GM19238 (cell line): ENCODE results near the gene FAM169A.
"Not testable (repeated sequence)": the region's sequence is repeated elsewhere in the genome, so short reads cannot be mapped to it uniquely, and the experiment has no call there.

Experiments used
- DNase-seq: peaks from one replicate; pipeline ENCODE4 v3.0.0; 2011; ENCODE audit warnings: low spot score; ENCODE audit not compliant: insufficient read length

FAM169A gene

GRCh38 chr5:74865804-74866595, at the start of gene FAM169A:
Gene FAM169A (minus strand): TSS chr5:74866387. CDS start chr5:74841676, 24,711 bp downstream.
- peak; percentile 25 for DNase-seq

- DNase-seq = no peak
Measured at GRCh38 chr5:74915488-74915887, 49.3 kb upstream of the FAM169A start.

GRCh38 chr5:74911421-74911820, 45.2 kb upstream of the FAM169A start:
- not testable (repeated sequence) for DNase-seq

DNA sequence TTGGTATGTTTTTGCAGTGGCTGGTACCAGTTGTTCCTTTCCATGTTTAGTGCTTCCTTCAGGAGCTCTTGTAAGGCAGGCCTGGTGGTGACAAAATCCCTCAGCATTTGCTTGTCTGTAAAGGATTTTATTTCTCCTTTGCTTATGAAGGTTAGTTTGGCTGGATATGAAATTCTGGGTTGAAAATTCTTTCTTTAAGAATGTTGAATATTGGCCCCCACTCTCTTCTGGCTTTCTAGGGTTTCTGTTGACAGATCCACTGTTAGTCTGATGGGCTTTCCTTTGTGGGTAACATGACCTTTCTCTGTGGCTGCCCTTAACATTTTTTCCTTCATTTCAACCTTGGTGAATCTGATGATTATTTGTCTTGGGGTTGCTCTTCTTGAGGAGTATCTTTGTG, 43.7 kb upstream of the FAM169A start:
- DNase-seq = not testable (repeated sequence)

GRCh38 chr5:74908237-74908636, 42.0 kb upstream of the FAM169A start:
- not testable (repeated sequence) for DNase-seq

GRCh38 chr5:74904713-74905112, 38.5 kb upstream of the FAM169A start:
- not testable (repeated sequence) for DNase-seq

GRCh38 chr5:74903165-74903787, 37.1 kb upstream of the FAM169A start:
- no peak for DNase-seq

- no peak for DNase-seq
Measured at GRCh38 chr5:74897049-74897448, 30.9 kb upstream of the FAM169A start.

- DNase-seq = no peak
Measured at GRCh38 chr5:74895906-74896305, 29.7 kb upstream of the FAM169A start.

DNA sequence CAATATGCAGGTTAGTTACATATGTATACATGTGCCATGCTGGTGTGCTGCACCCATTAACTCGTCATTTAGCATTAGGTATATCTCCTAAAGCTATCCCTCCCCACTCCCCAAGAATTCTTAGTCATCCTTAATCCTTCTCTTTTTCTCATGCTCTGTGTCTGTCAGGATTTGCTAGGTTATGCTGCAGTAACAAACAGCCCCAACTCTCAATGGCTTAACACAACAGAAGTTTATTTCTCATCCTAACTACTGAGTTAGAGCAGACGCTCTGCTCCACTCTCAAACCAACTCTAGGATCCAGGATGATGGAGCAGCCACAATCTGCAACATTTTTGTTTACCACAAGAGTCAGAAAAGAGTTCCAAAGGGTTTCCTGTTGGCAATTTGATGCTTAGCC, 28.2 kb upstream of the FAM169A start:
- no peak for DNase-seq

GRCh38 chr5:74892921-74893320, 26.7 kb upstream of the FAM169A start:
- DNase-seq = no peak

DNA sequence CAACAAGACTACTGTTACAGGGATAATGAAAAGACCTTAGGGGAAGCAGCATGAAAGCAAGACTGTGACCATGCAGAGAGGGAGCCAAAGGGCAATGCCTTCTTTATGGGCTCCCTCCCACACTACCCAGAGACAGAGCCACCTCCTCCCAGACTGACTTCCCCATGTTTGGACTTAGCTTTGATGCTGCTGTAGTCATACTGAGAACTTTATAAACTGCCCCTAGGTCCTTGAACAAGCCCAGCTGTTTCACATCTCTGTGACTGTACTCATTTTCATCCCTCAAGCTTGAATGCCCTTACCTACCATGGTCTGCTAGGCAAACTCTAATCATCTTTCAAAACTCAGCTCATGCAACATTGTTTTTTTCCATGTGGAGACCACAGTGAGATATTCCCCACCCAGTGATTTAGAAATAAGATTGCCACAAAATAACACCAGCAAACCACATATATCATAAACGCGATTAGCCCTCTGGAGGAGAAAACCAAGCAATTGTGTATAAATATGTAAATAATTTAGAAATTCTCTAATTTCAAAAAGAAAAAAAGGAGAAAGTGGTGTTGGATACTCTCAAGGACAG, 23.4 kb upstream of the FAM169A start:
- no peak for DNase-seq

- no peak for DNase-seq
Measured at GRCh38 chr5:74888117-74888516, 21.9 kb upstream of the FAM169A start.

GRCh38 chr5:74885170-74885569, 19.0 kb upstream of the FAM169A start:
- no peak for DNase-seq

- DNase-seq = not testable (repeated sequence)
Measured at GRCh38 chr5:74882379-74883134, 16.4 kb upstream of the FAM169A start.

DNA sequence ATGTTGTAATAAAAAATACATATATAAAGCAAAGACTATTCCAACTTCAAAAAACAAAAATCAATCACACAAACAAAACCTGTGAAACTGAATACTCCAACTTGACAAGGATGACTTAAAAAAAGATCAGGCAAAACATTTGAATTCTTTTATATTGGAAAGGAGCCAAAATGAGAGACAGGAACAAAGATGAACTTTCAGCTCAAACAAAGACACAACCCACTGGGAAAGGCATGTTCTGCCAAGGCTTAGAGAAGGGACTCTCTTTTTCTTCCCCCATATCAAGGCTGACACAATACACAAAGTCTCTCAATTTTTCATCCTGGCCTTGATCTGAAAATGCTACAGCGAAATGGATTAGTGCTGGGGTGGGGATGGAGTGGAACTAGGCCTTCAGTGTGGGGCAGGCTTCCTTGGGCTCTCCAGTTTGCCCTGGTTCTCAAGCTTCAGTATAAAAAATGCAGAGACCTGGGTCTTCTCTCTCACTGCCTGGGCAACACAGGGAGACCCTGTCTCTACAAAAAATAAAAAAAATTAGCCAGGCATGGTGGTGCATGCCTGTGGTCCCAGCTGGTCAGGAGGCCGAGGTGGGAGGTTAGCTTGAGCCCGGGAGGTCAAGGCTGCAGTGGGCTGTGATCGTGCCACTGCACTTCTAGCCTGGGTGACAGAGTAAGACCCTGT, 11.6 kb upstream of the FAM169A start:
- no peak for DNase-seq

DNA sequence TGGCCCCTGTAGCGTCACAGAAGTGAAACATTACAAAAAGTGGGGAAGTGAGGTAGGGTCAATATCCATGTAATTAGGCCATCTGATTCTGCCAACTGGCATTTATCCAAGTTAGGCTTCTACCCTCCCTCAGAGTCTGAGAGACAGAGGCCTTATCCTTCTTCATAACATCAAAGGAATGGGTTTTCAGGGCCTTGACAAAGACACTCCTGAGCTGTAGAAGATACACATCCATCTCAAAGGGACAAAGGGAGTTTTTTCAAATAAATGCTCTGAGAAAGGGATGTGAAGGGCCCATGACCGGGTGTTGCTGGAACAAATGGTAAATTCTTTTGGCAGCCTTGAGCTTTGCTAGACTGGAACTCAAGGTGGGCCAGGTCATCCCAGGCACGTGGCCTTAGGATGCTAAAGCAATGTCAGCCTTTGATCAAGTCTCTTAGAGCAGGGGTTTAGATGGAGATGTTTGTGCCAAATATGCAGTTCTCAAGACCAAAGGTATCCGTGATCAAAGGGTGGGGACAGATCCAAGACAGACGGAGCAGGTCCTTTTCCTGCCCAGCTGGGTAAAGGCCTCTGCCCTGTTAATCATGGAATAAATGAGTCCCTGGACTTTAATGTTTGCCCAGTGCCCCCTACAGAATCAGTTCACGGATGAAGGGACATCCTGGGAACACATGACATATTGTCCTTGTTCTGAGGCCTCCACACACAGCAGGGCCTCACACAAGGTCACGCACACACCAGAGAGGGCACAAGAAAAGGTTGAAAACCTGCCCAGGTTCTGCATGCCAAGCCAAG, 10.0 kb upstream of the FAM169A start:
- no peak for DNase-seq

- no peak for DNase-seq
Measured at GRCh38 chr5:74873525-74874249, 7.5 kb upstream of the FAM169A start.

GRCh38 chr5:74870299-74871067, 4.3 kb upstream of the FAM169A start:
- no peak for DNase-seq
